CD4-positive, alpha-beta T cell treated with Interleukin-10 for 1 hour (primary cell): ENCODE results near the gene PSME3IP1.

Source experiments
- DNase-seq: peaks from one replicate; pipeline ENCODE4 v3.0.0-alpha.2; 2020

PSME3IP1 gene

GRCh38 chr16:57166951-57167350 is 18.9 kb downstream of the PSME3IP1 start:
- no peak for DNase-seq

DNA sequence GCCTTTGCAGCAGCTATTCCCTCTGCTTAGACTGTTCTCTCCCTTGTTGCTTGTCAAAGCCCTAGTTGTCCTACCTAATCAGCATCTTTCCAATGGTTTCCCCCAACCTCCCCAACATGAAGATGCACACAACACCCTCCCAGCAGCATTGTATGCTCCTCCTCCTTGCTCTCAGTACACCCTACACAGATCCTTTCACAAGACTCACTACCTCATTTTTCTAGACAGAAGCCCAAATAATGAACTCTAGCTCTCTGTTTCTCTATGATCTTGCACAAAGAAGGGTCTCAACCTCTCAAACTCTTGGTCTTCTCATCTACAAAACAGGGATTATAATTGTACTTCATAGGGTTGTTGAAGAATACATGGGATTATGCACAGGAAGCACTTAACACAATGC is 19.4 kb downstream of the PSME3IP1 start:
- DNase-seq: no peak

DNA sequence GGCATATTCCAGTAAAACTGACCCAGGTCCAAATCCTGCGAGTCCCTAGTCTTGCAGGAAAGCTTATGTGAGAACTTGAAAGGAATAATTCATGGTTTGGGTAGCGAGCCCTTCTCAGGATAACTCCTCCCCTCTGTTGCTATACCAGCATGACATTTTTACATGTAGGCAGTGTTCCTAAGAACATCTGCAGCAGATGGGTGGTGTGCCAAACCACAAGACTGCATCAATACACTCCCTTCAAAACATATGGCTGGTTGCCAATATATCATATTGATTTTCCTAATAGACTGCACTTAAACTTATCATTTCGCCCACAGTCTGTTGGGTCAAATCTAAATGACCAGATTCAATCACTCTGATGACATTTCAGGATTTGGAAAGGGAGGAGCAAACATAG is 19.9 kb downstream of the PSME3IP1 start:
- no peak for DNase-seq

GRCh38 chr16:57165483-57165882 is 20.4 kb downstream of the PSME3IP1 start:
- DNase-seq: no peak

DNA sequence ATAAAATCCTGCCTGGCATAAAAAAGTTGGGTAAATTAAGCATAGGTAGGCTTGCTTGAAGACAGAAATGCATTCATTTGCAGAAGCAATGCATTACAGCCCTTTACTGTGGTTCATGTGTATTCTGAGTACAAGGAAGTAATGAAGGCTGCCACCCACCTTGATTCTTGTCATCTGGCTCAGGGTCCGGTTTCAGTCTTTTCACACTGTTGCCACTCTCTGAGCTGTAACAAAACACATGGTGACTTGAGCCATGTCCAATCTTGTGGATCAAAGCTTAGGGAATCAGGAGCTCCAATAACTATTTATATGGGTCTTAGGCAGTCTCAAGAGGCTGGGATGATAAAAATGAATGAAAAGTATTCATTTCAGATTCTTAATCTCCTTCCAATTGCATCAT is 22.0 kb downstream of the PSME3IP1 start:
- DNase-seq: no peak

DNA sequence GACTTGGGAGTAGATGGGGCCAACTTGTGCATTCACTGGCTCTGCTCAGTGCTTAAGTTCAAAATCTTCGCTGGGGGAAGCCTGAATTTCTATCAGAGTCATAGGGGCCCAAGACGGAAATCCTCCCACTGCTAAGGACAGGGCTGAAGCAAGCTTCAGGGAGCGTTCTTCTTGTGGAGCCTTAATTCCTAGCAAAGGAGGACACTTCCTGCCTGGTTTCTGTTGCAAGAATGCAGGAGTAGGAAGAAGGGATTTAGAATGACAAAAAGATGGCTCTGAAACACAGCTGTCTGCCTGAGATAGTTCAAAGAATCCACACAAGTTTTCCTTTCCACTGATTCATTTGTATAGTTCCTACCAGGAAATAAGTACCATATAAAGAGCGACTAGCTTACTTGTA is 26.4 kb downstream of the PSME3IP1 start:
- DNase-seq: no peak

GRCh38 chr16:57157533-57157932 is 28.3 kb downstream of the PSME3IP1 start:
- no peak for DNase-seq

GRCh38 chr16:57156351-57156703 is 29.5 kb downstream of the PSME3IP1 start:
- DNase-seq: no peak

GRCh38 chr16:57155702-57156350 is 30.0 kb downstream of the PSME3IP1 start:
- no peak for DNase-seq

DNA sequence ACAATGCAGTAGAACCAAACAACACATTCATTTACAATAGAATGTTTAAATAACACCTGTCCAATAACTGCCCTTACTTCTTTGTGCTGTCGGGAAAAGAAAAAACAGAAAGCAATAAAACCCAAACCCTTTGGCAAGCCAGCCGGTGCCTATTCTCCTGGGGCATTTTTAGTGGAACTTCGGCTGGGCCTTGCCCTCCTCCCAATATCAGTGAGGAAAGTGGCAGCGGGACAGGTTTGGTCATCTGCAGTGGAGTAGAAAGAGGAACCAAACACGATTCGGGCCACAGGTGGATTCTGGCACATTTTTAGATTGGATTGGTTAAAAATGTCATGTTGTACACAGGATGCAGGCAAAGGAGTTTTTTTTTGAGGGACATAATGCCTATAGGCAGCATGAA is 32.0 kb downstream of the PSME3IP1 start:
- DNase-seq: no peak

GRCh38 chr16:57152096-57153093 is 33.4 kb downstream of the PSME3IP1 start:
- no peak for DNase-seq

DNA sequence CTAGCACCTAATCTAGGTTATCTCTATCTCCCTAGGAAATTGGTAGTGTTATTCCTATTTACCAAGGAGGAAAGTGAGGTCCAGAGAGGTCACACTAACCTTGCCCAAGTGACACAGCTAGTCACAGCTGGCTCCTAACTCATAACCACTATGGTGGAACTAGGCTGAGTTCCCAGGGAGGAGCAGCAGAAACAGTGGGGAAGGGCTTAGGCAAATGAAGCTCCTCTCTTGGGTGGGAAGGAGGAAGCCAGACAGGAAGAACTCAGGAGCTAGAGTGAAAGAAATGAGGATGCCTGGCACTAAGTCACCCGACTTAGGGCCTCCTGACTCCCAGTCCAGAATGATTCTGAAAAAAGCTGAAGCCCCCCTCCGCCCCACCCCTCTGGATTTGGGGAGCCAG is 34.5 kb downstream of the PSME3IP1 start:
- no peak for DNase-seq

DNA sequence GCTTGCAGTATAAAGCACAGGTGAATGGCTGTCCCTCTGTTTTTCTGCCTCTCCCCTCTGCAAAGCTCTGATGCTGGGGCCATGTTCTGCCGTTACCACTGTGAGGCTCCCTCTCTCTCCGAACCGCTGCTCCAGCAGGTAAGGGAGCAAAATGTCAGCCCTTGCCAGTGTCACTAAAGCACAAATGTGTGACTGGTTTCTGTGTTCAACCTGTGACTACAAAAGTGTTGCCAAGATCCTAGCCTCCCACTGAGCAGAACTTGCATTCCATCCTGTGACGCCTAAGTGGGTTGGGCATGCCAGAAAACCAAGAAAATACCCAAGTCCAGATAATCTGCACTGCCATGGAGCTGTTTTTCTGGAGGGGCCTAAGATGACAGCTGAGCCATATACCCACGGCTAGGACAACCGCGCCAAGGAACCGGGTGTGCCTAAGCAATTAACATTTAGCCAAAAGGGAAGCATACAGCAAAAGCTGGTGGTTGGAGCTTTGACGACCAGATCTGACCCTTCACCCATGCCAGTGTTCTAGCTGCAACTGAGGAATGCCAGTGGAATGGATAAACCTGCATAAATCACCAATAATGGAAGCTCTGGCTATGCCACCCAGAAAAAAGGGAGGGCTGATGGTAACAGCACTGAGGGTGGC is 35.0 kb downstream of the PSME3IP1 start:
- no peak for DNase-seq

GRCh38 chr16:57149391-57149790 is 36.4 kb downstream of the PSME3IP1 start:
- DNase-seq: no peak

- no peak for DNase-seq
Measured at GRCh38 chr16:57148481-57148880, 37.4 kb downstream of the PSME3IP1 start.

GRCh38 chr16:57147381-57148221 is 38.2 kb downstream of the PSME3IP1 start:
- no peak for DNase-seq

DNA sequence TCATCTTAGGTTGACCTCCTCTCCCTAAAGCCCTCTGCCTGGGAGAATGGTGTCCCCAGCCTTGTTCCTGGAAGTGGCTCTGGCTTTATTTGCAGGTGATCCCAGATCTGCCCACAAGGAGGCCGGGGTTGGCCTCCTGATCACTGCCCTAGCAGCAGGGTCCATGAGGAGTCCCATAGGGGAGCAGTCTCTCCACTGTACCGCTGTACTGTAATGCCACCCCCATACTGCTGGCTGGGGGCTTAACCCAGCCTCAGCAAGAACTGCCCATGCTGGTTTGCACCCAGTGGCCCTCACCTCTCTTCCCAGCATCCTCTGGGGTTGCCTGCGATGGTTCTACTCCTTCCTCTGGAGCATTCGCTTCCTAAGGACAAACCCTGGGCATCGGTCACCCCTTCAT is 39.1 kb downstream of the PSME3IP1 start:
- DNase-seq: no peak

- DNase-seq: no peak
Measured at GRCh38 chr16:57146040-57146647, 39.7 kb downstream of the PSME3IP1 start.

DNA sequence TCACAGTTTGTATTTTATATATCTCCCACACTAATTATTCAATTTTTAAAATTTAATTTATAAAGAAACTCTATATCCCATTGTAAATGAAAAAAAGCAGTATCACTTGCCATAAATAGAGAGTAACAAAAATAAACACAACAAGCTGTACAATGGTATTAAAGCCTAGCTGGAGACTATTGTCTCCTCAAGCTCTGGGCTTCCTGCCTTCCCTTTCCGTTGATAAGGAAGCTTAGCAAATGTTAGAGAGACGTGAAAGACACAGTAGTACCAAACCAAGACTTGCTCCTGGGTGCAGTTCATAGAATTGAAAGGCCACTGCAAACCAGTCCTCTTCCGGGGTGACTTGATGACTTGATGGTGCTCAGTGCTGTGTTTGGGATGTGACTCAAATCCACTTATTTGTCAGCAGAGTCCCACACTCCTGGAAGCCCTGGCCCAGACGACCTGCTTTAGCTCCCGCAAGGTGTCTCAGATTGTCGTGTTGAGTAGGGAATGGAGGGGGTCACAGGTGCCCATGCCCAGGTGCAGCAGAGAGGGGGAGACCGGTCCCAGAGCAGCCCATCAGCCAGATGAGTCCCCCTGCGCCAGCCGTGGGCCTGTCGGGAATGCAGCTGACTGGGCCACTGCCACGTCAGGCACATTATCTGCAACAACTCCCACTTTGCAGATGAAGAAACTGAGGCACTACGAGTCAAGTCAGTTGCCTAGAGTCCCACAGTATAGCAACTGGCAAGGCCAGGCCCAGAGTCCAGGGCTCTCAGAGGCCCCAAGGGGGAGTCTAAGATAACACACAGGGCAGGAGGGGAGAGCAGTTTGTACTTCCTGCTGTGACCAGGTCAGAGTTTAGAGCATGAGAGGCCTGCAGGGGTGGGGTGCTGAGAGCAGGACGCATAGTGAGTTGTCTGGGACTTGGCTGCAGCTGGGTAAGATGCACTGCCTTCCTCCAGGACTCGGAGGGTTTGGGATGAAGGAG is 40.5 kb downstream of the PSME3IP1 start:
- no peak for DNase-seq

- DNase-seq: no peak
Measured at GRCh38 chr16:57144027-57144426, 41.8 kb downstream of the PSME3IP1 start.
